Gastroesophageal sphincter (tissue), 4 donors: ENCODE measurements around the gene DNAI1. TPM values are rescaled to one million over a fixed set of nuclear protein-coding genes. Genes with fewer than 3 reads are reported as not detected.

ENCODE experiments used
- ATAC-seq: fragments of 150-250 bp; one replicate; pipeline ENCODE4 v1.9.1; 2016; ENCODE audit warnings: mild to moderate bottlenecking, moderate library complexity
- H3K27ac ChIP-seq, 4 donors: fragments of 200-600 bp; sonication (generic) in 3 of 4; 1 replicate in 3 of 4; 2 replicates in 1 of 4; pipeline ENCODE4 v1.5.1; 2016 to 2019
- H3K27me3 ChIP-seq: fragments of 200-600 bp; sonication (generic); one replicate; pipeline ENCODE4 v1.5.1; 2019
- H3K36me3 ChIP-seq, 2 donors: fragments of 200-600 bp; sonication (generic); one replicate each; pipeline ENCODE4 v1.5.1; 2019; ENCODE audit warnings: control low read depth in 1 of 2
- H3K4me1 ChIP-seq, 3 donors: fragments of 200-600 bp; sonication (generic); 1 replicate in 2 of 3; 2 replicates in 1 of 3; pipeline ENCODE4 v1.5.1; 2016 to 2019; ENCODE audit warnings: control low read depth in 2 of 3
- H3K4me3 ChIP-seq, 2 donors: fragments of 200-600 bp; sonication (generic); one replicate each; pipeline ENCODE4 v1.5.1; 2019; ENCODE audit warnings: mild to moderate bottlenecking in 1 of 2, moderate library complexity in 1 of 2
- H3K9me3 ChIP-seq, 3 donors: fragments of 200-600 bp; sonication (generic); one replicate each; pipeline ENCODE4 v1.5.1; 2017 to 2019; ENCODE audit warnings: control low read depth in 2 of 3
- EP300 ChIP-seq: sonication (generic); formaldehyde crosslinking; IDR thresholded peaks from one replicate; pipeline ENCODE4 v1.6.1; 2017; ENCODE audit warnings: antibody characterized with exemption, mild to moderate bottlenecking
- POLR2A ChIP-seq, 2 donors: fragments of 450-650 bp; IDR thresholded peaks; one replicate each; pipeline ENCODE4 v1.6.1; 2017; ENCODE audit warnings: antibody characterized with exemption in 2 of 2, mild to moderate bottlenecking in 2 of 2, moderate library complexity in 1 of 2
- POLR2AphosphoS5 ChIP-seq: sonication (generic); formaldehyde crosslinking; IDR thresholded peaks from one replicate; pipeline ENCODE4 v1.6.1; 2017; ENCODE audit warnings: antibody characterized with exemption
- WGBS, 2 donors: methylation state at CpG; one replicate each; pipeline ENCODE4 v1.1.5; 2018; ENCODE audit warnings: low coverage in 1 of 2; 5-methylcytosine and 5-hydroxymethylcytosine counted together
- total RNA-seq, 4 donors: library from RNA; depleted of rRNA; stranded (reverse); fragments of >200 nt; gene quantifications; one replicate each; pipeline ENCODE4 v1.1.0, GENCODE V29; 2016
- TF ChIP-seq, protein P1 (sequence below), 4 experiments: fragments of 200-600 bp in 2 of 4; fragments of 450-650 bp in 2 of 4; sonication (generic) in 1 of 4; IDR thresholded peaks; one replicate each; pipeline ENCODE4 v1.5.1; 2017 to 2019; ENCODE audit warnings: antibody characterized with exemption in 4 of 4, mild to moderate bottlenecking in 2 of 4, moderate library complexity in 2 of 4

DNAI1 gene
- total RNA-seq, 4 donors from 2014 or later = not detected

DNA sequence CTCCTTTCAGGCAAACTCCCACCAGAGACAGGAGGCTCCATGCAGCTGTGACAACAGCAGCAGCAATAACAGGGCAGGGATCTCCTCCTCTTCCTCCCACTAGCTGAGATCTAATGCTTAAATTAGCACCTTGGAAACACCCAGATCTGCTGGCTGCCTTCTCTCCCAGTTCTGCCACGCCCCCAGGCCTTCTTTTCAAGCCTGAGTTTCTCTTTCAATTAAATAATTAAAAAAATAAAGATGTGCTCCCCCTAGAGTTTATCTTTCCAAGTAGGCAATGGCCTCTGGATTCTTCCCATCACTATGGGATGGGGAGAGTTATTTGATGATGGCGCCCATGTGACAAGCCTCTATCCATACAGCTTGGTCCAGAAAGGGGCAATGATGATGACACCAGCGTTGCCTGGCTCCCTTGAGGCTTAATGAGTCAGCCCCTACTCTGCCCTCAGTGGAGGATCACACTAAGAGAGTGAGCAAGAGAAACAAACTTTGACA, 4.0 kb upstream of the DNAI1 start:
- Histone ChIP-seq H3K27me3 (no peaks in the 10 kb centered on the region), H3K4me1 (peaks cover 0 to 77% (median 15%) of the 10 kb centered on the region in 3 donors), H3K27ac (peak overlapping the region in 1 of 4 donors; percentile 4), H3K9me3 (no peaks in the 10 kb centered on the region), H3K36me3 (no peaks in the 10 kb centered on the region), H3K4me3 (no peak overlapping the region)
- 86% methylated on average over 3 of the region's 3 CpGs; no CpG with 5 or more reads in 1 of the 2 donors for WGBS, 2 donors
- ATAC-seq = no peak
- no peak for TF ChIP-seq EP300
- TF ChIP-seq POLR2A (IDR thresholded peaks at IDR 0.05) = no peak
- no peak for TF ChIP-seq POLR2AphosphoS5
- TF ChIP-seq, protein P1, sequence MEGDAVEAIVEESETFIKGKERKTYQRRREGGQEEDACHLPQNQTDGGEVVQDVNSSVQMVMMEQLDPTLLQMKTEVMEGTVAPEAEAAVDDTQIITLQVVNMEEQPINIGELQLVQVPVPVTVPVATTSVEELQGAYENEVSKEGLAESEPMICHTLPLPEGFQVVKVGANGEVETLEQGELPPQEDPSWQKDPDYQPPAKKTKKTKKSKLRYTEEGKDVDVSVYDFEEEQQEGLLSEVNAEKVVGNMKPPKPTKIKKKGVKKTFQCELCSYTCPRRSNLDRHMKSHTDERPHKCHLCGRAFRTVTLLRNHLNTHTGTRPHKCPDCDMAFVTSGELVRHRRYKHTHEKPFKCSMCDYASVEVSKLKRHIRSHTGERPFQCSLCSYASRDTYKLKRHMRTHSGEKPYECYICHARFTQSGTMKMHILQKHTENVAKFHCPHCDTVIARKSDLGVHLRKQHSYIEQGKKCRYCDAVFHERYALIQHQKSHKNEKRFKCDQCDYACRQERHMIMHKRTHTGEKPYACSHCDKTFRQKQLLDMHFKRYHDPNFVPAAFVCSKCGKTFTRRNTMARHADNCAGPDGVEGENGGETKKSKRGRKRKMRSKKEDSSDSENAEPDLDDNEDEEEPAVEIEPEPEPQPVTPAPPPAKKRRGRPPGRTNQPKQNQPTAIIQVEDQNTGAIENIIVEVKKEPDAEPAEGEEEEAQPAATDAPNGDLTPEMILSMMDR (IDR thresholded peaks at IDR 0.05) = no peak

DNA sequence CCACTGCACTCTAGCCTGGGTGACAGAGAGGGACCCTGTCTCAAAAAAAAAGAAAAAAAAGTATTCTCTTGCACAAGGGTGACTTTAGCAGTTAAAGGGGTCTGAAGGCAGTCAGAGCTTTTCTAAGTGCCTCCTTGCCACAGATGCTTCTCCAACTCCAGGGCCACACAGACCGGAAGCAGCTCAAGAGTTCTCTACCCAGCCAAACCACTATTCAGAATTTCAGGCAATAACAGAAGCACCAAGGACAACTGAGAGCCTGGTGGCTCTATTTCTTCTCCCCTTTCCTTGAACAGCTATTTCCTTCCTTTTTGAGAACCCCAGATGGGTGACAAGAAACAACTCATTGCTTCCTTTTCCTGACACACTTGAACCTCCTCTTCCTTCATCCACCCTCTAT, 2.5 kb upstream of the DNAI1 start:
- ATAC-seq = no peak
- Histone ChIP-seq H3K4me3 (no peak overlapping the region), H3K27me3 (no peaks in the 10 kb centered on the region), H3K9me3 (no peaks in the 10 kb centered on the region), H3K36me3 (no peaks in the 10 kb centered on the region), H3K4me1 (peaks cover 0 to 67% (median 15%) of the 10 kb centered on the region in 3 donors), H3K27ac (peak overlapping the region in 1 of 4 donors; percentile 93)
- no peak for TF ChIP-seq POLR2AphosphoS5
- no peak for TF ChIP-seq EP300
- TF ChIP-seq POLR2A (IDR thresholded peaks at IDR 0.05) = no peak
- TF ChIP-seq, protein P1 (IDR thresholded peaks at IDR 0.05) = no peak
- 73 to 86% methylated on average over 1 of the region's 1 CpG for WGBS, 2 donors

DNA sequence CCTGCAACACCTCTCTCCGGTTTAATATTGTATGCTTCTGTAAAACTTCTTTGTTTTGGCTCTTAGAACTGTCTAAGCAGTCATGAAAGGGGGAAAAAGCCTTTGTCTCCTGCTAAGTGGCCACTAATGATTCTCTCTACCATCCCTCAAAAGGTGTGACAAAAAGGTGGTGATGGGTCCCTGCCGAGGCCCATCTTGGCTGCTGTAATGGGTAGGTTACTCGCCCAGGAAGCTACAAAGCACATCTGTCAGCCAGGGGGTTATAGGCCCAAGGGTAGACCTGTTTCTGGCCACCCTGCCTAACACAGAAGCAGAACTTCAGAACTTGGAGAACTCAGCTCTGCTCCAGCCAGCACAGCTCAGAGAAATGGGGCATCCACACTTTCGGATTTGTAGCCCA, 1.9 kb upstream of the DNAI1 start:
- Histone ChIP-seq H3K9me3 (no peaks in the 10 kb centered on the region), H3K36me3 (no peaks in the 10 kb centered on the region), H3K4me1 (peaks cover 0 to 61% (median 15%) of the 10 kb centered on the region in 3 donors), H3K27ac (peak overlapping the region in 3 of 4 donors; percentile 88 to 93 (median 93)), H3K4me3 (peak overlapping the region in 1 of 2 donors; percentile 90), H3K27me3 (no peaks in the 10 kb centered on the region)
- TF ChIP-seq POLR2A (IDR thresholded peaks at IDR 0.05) (no peak), POLR2AphosphoS5 (no peak), EP300 (no peak)
- TF ChIP-seq, protein P1 (IDR thresholded peaks at IDR 0.05) = no peak
- WGBS, 2 donors = 37% methylated on average over 4 of the region's 4 CpGs; no CpG with 5 or more reads in 1 of the 2 donors
- no peak for ATAC-seq

DNA sequence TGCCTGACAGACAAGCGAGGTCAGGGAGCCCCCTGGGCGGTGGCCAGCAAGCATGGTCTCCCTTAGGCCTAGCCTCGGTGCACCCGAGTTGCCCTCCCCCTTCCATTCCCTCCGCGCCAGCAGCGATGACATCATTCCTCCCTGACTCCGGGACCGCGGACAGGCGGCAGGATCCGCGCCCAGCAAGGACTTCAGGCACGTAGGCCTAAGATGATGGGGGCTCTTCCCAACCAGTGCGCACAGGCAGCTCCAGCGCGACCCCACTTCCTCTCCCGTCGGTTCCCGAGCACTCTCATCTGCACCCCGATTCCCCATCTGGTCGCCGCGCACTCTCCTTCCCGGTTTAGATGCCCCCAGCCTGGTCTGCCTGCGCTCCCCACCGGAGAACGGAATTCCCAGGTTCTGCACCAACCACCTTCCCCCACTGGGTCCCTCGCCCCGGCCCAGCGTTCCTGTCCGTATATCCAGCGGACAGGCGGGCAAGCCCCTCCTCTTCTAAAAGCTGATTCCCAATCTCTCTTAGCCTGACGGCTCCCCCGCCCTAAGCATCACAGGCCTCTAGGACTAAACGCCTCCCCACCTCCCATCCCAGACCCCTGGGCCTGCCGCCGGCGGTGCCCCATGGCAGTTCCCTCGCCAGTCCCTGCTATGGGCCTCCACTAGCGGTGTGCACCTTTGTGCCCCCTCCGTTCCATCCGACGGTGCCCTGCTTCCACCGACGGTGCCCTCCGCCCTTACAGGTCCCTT, 1.2 kb upstream of the DNAI1 start:
- peak; percentile 37 for ATAC-seq
- TF ChIP-seq POLR2AphosphoS5 (peak; percentile 68), EP300 (no peak), POLR2A (IDR thresholded peaks at IDR 0.05) (peak in 1 of 2 donors; percentile 29)
- TF ChIP-seq, protein P1 (IDR thresholded peaks at IDR 0.05) = no peak
- H3K27ac ChIP-seq = peak overlapping the region; percentile 34 to 93 (median 90)
- 0 to 1% methylated on average over 21 to 31 of the region's 48 CpGs for WGBS, 2 donors
- no peaks in the 10 kb centered on the region for H3K36me3 ChIP-seq
- peak overlapping the region; percentile 69 to 90 for H3K4me3 ChIP-seq
- peaks cover 0 to 54% (median 15%) of the 10 kb centered on the region in 3 donors for H3K4me1 ChIP-seq
- no peaks in the 10 kb centered on the region for H3K9me3 ChIP-seq
- no peaks in the 10 kb centered on the region for H3K27me3 ChIP-seq

DNA sequence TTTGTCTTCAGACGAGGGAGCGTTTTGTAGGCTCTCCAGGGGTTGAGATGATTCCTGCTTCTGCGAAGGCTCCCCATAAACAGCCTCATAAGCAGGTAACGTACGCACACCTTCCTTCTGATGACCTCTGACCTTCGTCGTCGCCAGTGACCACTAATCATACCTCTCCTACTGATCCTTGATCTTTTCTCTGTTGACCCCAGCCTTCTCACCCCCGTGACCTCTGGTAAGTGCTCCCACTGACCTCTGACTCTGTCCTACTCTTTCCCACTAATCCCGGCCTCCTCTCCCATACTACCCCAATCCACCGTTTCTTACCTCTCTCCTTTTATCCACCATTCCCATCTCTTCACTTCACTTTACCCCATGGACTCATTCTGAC, 345 bp downstream of the DNAI1 start:
- ATAC-seq = no peak
- Histone ChIP-seq H3K36me3 (no peaks in the 10 kb centered on the region), H3K27me3 (no peaks in the 10 kb centered on the region), H3K4me3 (peak overlapping the region in 1 of 2 donors; percentile 90), H3K27ac (no peak overlapping the region), H3K9me3 (no peaks in the 10 kb centered on the region), H3K4me1 (peaks cover 0 to 45% (median 15%) of the 10 kb centered on the region in 3 donors)
- 12 to 14% methylated on average over 10 to 11 of the region's 11 CpGs for WGBS, 2 donors
- TF ChIP-seq, protein P1 (IDR thresholded peaks at IDR 0.05) = no peak
- TF ChIP-seq POLR2A (IDR thresholded peaks at IDR 0.05) (no peak), EP300 (no peak), POLR2AphosphoS5 (no peak)
